HepG2 (cell line): ENCODE measurements around the gene GLCE. TPM values are rescaled to one million over a fixed set of nuclear protein-coding genes. Genes with fewer than 3 reads are reported as not detected.

Experiments
- ARID5B ChIP-seq: IDR thresholded peaks from 2 replicates; pipeline ENCODE4 v1.4.0; 2020; ENCODE audit warnings: mild to moderate bottlenecking, missing genetic modification reagents
- BCLAF1 ChIP-seq: fragments of 450-650 bp; IDR thresholded peaks from 2 replicates; pipeline ENCODE4 v1.6.1; 2017; ENCODE audit warnings: mild to moderate bottlenecking
- DMAP1 ChIP-seq: IDR thresholded peaks from 2 replicates; pipeline ENCODE4 v1.6.1; 2016
- EEA1 ChIP-seq: sonication (generic); formaldehyde crosslinking; IDR thresholded peaks from 2 replicates; pipeline ENCODE4 v1.5.1; 2020; ENCODE audit warnings: mild to moderate bottlenecking, missing genetic modification reagents, borderline replicate concordance
- GTF2F1 ChIP-seq: fragments of 150-350 bp; IDR thresholded peaks from 2 replicates; pipeline ENCODE4 v1.6.1; 2014; ENCODE audit warnings: low read length
- IRF9 ChIP-seq: sonication (generic); formaldehyde crosslinking; IDR thresholded peaks from 2 replicates; pipeline ENCODE4 v1.8.0; 2022; ENCODE audit warnings: missing genetic modification reagents, mild to moderate bottlenecking, borderline replicate concordance
- KAT8 ChIP-seq: IDR thresholded peaks from 2 replicates; pipeline ENCODE4 v1.6.1; 2016; ENCODE audit warnings: missing genetic modification reagents, missing compliant biosample characterization
- KLF15 ChIP-seq: sonication (generic); formaldehyde crosslinking; IDR thresholded peaks from 2 replicates; pipeline ENCODE4 v1.8.1; 2023; ENCODE audit warnings: borderline replicate concordance, mild to moderate bottlenecking, inconsistent platforms, missing genetic modification reagents, mixed read lengths
- KMT2B ChIP-seq: IDR thresholded peaks from 2 replicates; pipeline ENCODE4 v1.6.1; 2016; ENCODE audit warnings: missing genetic modification reagents, missing compliant biosample characterization
- RBFOX2 ChIP-seq: fragments of 200-400 bp; formaldehyde crosslinking; IDR thresholded peaks from 2 replicates; pipeline ENCODE4 v1.6.1; 2017; ENCODE audit warnings: low read depth, mild to moderate bottlenecking, low read length
- ZBTB39 ChIP-seq: sonication (generic); formaldehyde crosslinking; IDR thresholded peaks from 2 replicates; pipeline ENCODE4 v1.5.0; 2020; ENCODE audit warnings: missing genetic modification reagents
- ZFY ChIP-seq: sonication (generic); formaldehyde crosslinking; IDR thresholded peaks from 2 replicates; pipeline ENCODE4 v1.4.0; 2020; ENCODE audit warnings: missing genetic modification reagents
- ZHX1 ChIP-seq: sonication (generic); formaldehyde crosslinking; IDR thresholded peaks from 2 replicates; pipeline ENCODE4 v1.8.1; 2022; ENCODE audit warnings: low read depth, mild to moderate bottlenecking, missing genetic modification reagents
- ZNF343 ChIP-seq: sonication (generic); formaldehyde crosslinking; IDR thresholded peaks from 2 replicates; pipeline ENCODE4 v1.4.0; 2020; ENCODE audit warnings: mild to moderate bottlenecking, missing genetic modification reagents
- ZNF432 ChIP-seq: sonication (generic); formaldehyde crosslinking; IDR thresholded peaks from 2 replicates; pipeline ENCODE4 v1.5.0; 2020; ENCODE audit warnings: missing genetic modification reagents, mild to moderate bottlenecking, borderline replicate concordance
- ZNF496 ChIP-seq: sonication (generic); formaldehyde crosslinking; IDR thresholded peaks from 2 replicates; pipeline ENCODE4 v1.8.1; 2023; ENCODE audit warnings: mild to moderate bottlenecking, moderate library complexity, missing genetic modification reagents; ENCODE audit not compliant: insufficient replicate concordance
- ZNF781 ChIP-seq: sonication (generic); formaldehyde crosslinking; IDR thresholded peaks from 2 replicates; pipeline ENCODE4 v1.5.1; 2020; ENCODE audit warnings: borderline replicate concordance, mild to moderate bottlenecking, missing genetic modification reagents; ENCODE audit errors: not compliant biosample characterization
- polyA plus RNA-seq, 8 experiments: library from polyadenylated mRNA; depleted of rRNA in 3 of 8; stranded (reverse) in 7 of 8; unstranded in 1 of 8; fragments of >200 nt; fragmentation: Illumina TruSeq in 4 of 8; extraction: Trizol in 4 of 8; gene quantifications; 2 replicates each; pipeline versions ENCODE4 v1.2.1 to v1.2.3, GENCODE V29; 2011 to 2016; ENCODE audit warnings: low read depth in 4 of 8, missing spikeins in 1 of 8, mixed read lengths in 1 of 8; ENCODE audit not compliant: insufficient read depth in 1 of 8
- total RNA-seq, 5 experiments: library from RNA; depleted of rRNA; stranded (reverse); fragments of >200 nt; fragmentation: Illumina TruSeq; extraction: Trizol; gene quantifications; 2 replicates each; pipeline ENCODE4 v1.2.3, GENCODE V29; 2016; ENCODE audit warnings: low read depth in 1 of 5

Gene GLCE
- total and polyA plus RNA-seq, 2 of the 13 experiments (the other 11 are each of a cell fraction or from before 2014, with no cell fraction given), result 12.9 to 23.4 TPM

GRCh38 chr15:69222002-69222474 is 61.6 kb downstream of the GLCE start (continued):
- no peak for TF ChIP-seq KLF15
- no peak for TF ChIP-seq ZNF781
- no peak for TF ChIP-seq GTF2F1
- no peak for TF ChIP-seq ZNF432 (CRISPR knock-in tag)
- no peak for TF ChIP-seq RBFOX2
- 0 out of 2 replicates have a peak, but pooled peaks have one; percentile 51 for TF ChIP-seq KAT8
- TF ChIP-seq ZHX1 (CRISPR knock-in tag), result 0 out of 2 replicates have a peak, but pooled peaks have one; percentile 26
- no peak for TF ChIP-seq ZBTB39
- TF ChIP-seq ZNF496 (CRISPR knock-in tag), result no peak
- no peak for TF ChIP-seq EEA1
- TF ChIP-seq DMAP1 (CRISPR knock-in tag), result peak; percentile 70
- no peak for TF ChIP-seq BCLAF1
- no peak for TF ChIP-seq ZNF343 (CRISPR knock-in tag)
- TF ChIP-seq ARID5B (CRISPR knock-in tag), result 0 out of 2 replicates have a peak, but pooled peaks have one; percentile 64
- peak; percentile 55 for TF ChIP-seq KMT2B (CRISPR knock-in tag)
- 0 out of 2 replicates have a peak, but pooled peaks have one; percentile 36 for TF ChIP-seq ZFY (CRISPR knock-in tag)
- 0 out of 2 replicates have a peak, but pooled peaks have one; percentile 36 for TF ChIP-seq IRF9 (CRISPR knock-in tag)
